HG02623 (cell line): ENCODE measurements around the gene DACT2.

Source experiments
- ATAC-seq: cut with Tn5 transposase; IDR thresholded peaks from one replicate; pipeline ENCODE4 v1.9.1; 2021; ENCODE audit warnings: moderate library complexity; ENCODE audit not compliant: unreplicated experiment

Gene DACT2

GRCh38 chr6:168353041-168353440 is 33.5 kb upstream of the DACT2 start:
- ATAC-seq = no peak

DNA sequence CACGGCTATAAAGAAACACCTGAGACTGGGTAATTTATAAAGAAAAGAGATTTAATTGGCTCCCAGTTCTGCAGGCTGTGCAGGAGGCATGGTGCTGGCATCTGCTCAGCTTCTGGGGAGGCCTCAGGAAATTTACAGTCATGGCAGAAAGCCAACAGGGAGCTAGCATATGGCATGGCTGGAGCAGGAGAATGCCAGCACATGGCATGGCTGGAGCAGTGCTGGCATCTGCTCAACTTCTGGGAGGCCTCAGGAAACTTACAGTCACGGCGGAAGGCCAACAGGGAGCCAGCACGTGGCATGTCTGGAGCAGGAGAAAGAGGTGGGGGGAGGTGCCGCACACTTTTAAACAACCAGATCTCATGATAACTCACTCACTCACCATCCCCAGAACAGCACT is 32.5 kb upstream of the DACT2 start:
- no peak for ATAC-seq

GRCh38 chr6:168349718-168350210 is 30.2 kb upstream of the DACT2 start:
- no peak for ATAC-seq

- no peak for ATAC-seq
These were observed 28.6 kb upstream of the DACT2 start for GRCh38 chr6:168348186-168348585.

- no peak for ATAC-seq
These were observed 28.0 kb upstream of the DACT2 start for GRCh38 chr6:168347615-168348014.

DNA sequence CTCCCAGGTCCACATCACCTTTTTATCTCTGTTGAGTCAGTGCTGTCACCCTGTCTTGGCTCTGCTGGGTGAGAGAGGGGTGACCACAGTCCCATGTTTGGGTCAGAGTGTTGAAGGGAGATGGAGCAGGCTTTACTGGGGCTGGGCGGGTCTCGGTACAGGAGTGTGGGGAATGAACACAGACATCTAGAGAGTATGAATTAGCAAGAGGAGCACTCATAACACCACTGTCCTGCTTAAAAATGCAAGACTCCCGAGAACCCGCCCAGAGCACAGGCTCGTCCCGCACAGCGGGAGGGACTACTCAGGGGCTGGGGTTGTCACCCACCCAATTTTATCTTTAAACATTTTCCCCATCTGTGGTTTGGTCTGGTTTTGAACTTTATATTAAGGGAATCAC is 27.5 kb upstream of the DACT2 start:
- no peak for ATAC-seq

DNA sequence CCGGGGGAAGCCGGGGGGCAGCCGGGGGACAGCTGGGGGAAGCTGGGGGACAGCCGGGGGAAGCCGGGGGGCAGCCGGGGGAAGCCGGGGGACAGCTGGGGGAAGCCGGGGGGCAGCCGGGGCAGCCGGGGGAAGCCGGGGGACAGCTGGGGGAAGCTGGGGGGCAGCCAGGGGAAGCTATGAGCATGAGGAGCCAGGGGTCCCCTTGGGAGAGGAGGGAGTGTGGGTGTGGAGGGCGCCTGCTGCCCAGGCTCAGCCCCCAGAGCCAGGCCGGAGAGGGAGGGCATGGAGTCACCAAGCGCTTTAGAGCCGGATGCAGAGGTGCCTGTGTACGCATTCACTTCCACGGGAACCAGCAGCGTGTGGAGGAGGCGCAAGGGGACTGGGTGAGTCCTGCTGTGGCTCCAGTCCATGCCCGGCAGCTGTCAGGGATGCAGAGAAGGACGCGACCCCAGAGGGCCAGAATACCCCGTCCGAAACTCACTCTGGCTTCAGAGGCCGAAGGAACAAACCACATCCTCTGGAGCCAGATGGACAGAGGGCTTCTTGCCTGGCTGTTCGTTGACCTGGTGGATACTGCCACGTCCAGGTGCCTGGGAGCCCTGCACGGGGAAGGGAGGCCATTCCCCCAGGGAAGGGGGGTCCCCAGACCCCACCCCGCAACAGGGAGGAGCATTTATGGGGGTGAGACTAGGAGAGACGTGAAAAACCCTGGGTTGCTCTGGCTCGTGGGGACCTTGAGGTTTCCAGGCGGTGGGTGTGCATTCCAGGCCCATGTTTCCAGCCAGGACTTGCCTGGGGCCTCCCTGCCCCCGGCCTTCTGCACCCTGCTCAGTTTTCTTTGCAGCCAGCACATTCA is 26.5 kb upstream of the DACT2 start:
- ATAC-seq = no peak

DNA sequence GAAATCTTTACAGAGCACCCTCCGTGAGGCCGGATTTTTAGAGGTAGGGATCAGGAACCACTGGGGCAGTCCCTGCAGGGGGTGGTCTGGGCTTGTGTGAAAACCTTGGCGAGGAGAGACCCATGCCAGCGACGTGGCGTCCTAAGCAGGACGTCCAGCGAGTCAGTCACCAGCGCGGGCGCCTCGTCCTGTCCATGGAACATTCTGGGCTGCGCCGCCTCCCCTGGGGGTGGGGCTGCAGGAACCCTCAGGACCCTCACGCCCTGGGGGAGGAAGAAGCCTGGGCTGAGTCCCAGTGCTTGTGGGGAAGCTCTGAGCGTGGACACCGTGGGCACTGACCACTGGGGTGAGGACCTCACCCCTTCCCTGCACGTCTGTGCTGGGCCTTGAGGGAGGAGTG is 25.7 kb upstream of the DACT2 start:
- no peak for ATAC-seq

DNA sequence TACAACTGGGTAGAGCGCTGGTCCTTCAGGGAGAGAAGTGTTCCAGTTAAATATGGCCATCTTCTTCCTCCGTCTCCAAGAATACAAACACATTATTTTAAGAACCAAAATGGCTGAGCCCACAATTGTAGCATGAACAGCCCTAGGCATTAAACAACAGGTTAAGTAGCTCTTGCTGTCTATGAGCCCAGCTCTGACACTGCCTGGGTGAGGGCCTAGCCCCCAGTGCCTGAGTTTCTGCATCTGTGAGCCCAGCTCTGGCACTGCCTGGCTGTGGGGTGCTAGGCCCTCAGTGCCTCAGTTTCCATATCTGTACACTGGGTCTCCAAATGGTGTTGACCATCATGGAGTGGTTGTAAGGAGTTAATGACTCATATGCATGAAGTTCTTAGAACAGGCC is 24.8 kb upstream of the DACT2 start:
- ATAC-seq = no peak

- ATAC-seq = no peak
These were observed 23.9 kb upstream of the DACT2 start for GRCh38 chr6:168343239-168344150.

GRCh38 chr6:168342636-168343035 is 23.1 kb upstream of the DACT2 start:
- ATAC-seq = no peak

DNA sequence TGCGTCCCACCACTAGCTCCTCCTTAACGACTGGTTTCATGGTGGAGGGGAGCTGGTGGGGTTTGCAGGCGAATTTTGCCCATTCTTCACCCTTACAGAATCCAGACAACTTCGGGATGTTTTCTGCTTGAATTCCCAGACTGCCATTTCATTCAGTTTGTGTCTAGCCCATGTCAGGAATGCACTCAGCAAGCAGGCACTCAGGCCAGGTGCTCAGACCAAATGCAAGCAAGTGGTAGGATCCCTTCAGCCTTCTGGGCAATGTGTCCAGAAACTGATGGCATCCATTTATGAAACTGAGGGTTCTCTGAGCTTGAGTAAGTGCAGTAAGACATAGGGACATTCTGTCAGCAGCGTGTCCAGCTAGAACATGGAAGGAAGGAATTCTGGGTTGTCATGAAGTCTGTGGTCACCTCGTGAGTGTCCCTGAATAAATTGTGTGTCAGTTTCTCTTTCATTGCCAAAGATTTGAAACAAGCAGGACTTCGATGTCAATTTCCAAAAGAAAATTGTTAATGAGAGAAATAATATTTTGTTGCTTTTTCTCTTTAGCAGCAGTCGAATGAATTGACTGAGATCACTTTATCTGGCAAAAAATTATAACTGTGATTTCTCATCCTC is 21.8 kb upstream of the DACT2 start:
- no peak for ATAC-seq

- no peak for ATAC-seq
These were observed 21.2 kb upstream of the DACT2 start for GRCh38 chr6:168340819-168341218.

DNA sequence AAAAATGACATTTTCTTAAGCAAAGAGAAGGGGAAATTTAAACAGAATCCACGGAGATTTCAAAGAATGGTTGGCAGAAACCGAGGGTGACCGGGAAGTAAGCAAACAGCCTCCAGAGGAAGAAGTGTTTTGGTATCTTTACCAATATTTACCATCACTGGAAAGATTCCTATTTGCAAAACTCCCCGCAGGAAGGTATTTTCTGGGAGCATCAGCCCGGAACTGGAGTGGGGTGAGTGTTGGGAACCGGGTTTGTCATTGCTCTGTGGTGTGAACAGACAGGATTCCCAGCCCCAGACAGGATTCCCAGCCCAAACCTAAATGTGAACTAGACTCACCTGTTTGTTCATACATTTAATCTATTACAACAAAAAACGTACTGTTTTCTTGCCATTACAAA is 19.2 kb upstream of the DACT2 start:
- no peak for ATAC-seq

DNA sequence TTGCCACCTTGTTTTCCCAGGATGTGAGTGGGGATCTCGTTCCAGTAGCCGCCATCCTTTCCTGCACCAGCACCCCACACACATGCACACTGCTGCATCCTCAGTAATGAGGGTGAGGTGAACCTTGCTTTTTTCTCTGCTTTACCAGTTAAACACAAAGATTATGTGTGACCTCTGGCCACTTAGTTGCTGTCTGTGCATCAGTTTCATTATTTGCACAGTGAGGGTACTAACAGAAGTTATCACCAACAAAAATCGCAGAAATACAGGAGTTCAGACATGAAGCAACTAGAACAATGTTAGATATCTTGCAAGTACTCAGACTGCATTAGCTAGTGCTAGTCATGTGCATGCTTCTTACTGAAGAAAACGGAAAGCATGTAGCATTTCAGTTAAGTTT is 17.4 kb upstream of the DACT2 start:
- no peak for ATAC-seq

DNA sequence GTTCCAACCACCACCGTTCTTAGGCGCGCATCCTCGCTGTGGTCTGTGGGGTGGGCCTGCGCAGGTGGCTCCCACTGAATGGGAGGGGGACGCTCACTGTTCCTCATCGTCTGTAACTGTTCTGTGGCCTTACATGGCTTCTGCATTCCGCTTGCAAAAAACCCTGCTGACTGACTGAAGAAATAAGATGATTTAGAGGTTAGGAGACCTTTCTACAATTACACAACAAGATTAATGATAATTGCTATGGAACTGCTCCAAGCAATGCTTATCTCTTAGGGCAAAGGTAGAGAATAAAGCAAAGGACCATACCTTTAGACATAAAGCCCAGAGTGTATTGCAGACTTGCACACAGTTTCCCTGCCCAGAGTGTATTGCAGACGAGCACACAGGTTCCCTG is 14.4 kb upstream of the DACT2 start:
- ATAC-seq = no peak

DNA sequence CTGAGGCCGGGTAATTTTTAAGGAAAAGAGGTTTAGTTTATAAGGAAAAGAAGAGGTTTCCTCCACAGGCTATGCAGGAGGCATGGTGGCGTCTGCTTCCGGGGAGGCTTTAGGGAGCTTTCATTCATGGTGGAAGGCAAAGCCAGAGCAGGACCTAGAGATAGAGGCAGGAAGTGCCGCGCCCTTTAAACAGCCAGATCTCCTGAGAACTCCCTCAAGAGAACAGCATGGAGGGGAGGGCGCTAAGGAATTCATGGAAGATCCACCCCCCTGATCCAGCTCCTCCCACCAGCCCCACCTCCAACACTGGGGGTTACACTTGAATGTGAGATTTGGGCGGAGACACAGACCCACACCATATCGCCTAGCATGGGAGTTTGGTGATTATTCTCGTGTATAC is 13.9 kb upstream of the DACT2 start:
- no peak for ATAC-seq

DNA sequence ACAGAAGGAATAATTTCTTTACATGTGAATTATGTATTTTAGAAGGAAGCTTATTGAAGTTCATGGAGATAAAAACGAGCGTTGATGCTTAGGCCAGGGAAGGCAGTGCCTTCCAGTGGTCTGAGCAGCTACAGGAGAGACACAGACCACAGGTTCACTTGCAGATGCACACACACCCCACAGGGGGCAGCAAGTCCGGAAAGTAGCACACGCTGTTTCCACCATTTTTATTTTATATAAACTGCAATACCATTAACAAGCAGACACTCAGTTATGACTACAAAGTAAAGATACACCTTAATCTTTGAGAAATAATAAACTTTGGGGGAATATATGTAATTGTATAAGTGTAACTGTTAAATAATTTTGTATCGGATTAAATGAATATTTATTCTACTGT is 13.5 kb upstream of the DACT2 start:
- no peak for ATAC-seq

DNA sequence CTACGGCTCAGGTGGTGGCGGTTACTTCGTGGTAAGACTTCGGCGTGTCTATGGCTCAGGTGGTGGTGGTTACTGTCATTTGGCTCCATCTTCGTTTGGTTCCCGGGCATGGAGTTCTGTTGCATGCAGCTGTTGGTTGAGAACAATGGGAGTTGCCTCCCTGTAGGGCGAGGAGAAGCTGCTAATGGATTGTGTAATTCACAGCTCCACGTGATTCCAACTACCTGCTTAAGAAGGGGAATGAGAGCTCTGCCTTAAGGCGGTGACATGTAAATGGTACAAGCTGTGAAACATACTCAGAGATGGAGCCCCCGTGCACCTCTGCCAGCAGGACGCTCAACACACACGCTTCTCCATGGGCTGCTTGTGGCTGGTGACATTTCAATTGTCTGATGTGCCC is 12.4 kb upstream of the DACT2 start:
- ATAC-seq = no peak

DNA sequence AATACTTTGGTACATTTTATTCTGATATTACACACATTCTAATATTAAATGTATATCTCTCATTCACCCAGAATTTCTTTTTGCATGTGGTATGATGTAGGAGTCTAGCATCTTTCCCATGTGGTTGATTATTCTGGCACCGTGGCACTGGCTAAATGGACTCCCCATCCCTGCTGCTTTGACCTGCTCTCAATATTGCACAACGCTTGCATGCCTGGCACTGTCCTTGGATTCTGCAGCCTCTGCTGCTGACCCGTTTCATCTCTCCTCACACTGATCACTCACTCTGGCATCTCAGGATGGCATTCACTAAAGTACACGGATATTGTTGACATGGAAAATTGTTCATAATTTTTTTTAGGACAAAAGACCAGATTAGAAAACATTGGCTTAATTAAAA is 11.5 kb upstream of the DACT2 start:
- ATAC-seq = no peak

GRCh38 chr6:168330403-168330802 is 10.8 kb upstream of the DACT2 start:
- ATAC-seq = no peak
